Left lung (tissue), 10 donors: ENCODE measurements around the gene SASH1. TPM values are rescaled to one million over a fixed set of nuclear protein-coding genes. Genes with fewer than 3 reads are reported as not detected.
A peak's percentile ranks its signal among the peaks of the same experiment; 100 is the strongest.

Source experiments
- ATAC-seq: fragments of 200-7000 bp; cut with Tn5 transposase; one replicate; pipeline ENCODE4 v1.9.1; 2020; ENCODE audit warnings: moderate library complexity
- DNase-seq, 4 donors: peaks; one replicate each; pipeline ENCODE4 v3.0.0-alpha.2; 2013 to 2020
- H3K27ac ChIP-seq, 2 donors: fragments of 200-600 bp; sonication (generic) in 1 of 2; one replicate each; pipeline versions ENCODE4 v1.5.0 to v1.8.0; 2020 to 2021
- H3K27me3 ChIP-seq, 2 donors: fragments of 200-600 bp; sonication (generic) in 1 of 2; one replicate each; pipeline versions ENCODE4 v1.5.0 to v1.8.0; 2020 to 2021
- H3K36me3 ChIP-seq, 2 donors: fragments of 200-600 bp; sonication (generic) in 1 of 2; one replicate each; pipeline versions ENCODE4 v1.5.0 to v1.8.0; 2020 to 2021
- H3K4me1 ChIP-seq, 2 donors: fragments of 200-600 bp; one replicate each; pipeline ENCODE4 v1.8.0; 2021
- H3K4me3 ChIP-seq, 2 donors: fragments of 200-600 bp; sonication (generic) in 1 of 2; one replicate each; pipeline versions ENCODE4 v1.5.0 to v1.8.0; 2020 to 2021; ENCODE audit warnings: mild to moderate bottlenecking in 1 of 2
- H3K9me3 ChIP-seq, 2 donors: fragments of 200-600 bp; sonication (generic) in 1 of 2; one replicate each; pipeline versions ENCODE4 v1.5.0 to v1.8.0; 2020 to 2021
- intact Hi-C, 2 donors: fragments of 100-400 bp; cut with DNase I; formaldehyde crosslinking; loops; one replicate each; pipeline versions ENCODE4 v1.11.2 to v1.14.2; 2022
- polyA plus RNA-seq, 6 donors: library from polyadenylated mRNA; unstranded; fragments of 120-200 nt; gene quantifications; one replicate each; pipeline ENCODE4 v1.2.1, GENCODE V29; 2013; ENCODE audit not compliant: insufficient read length in 6 of 6
- total RNA-seq, 2 donors: library from RNA; stranded (reverse); fragmentation: NEBNext Ultra II Directional; extraction: Animal tissue kit (Norgen Biotek cat#: 25700); gene quantifications; one replicate each; pipeline ENCODE4 v1.2.1, GENCODE V29; 2021
- TF ChIP-seq, protein P1 (sequence below), 2 donors: fragments of 200-600 bp; sonication (generic) in 1 of 2; IDR thresholded peaks; one replicate each; pipeline versions ENCODE4 v1.5.0 to v1.8.0; 2021; ENCODE audit warnings: antibody characterized with exemption in 2 of 2
- donor health status: DM: no; HTN: yes; CAD: no.
- donor health status: DM: no; HTN: no; CAD: no.

Gene SASH1
- total and polyA plus RNA-seq, 8 donors = 31.4 to 53.5 (median 34.8) TPM

DNA sequence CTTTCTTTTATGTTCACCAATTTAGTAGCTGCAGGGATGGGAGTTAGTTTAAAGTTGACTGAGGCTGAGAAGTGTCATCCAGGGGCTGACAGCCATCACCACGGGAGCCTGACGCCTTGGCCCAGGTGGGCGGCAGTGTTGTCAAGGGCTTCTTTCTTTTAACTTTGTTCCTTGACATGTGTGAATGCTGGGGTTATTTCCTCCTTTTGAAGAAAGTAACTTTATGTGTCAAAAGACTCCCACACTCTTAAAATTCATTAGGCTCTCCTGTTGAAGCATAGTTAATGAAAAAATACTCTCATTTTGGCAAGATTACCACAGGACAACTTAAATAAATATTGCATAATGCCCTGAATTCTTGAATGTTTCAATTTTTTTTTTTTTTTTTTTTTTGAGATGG is 50.0 kb downstream of the SASH1 start:
- Histone ChIP-seq H3K4me1 (peaks cover 5 to 13% of the 10 kb centered on the region in 2 donors), H3K9me3 (no peaks in the 10 kb centered on the region), H3K27ac (peak overlapping the region; percentile 23 to 25), H3K4me3 (no peak overlapping the region), H3K36me3 (peaks cover 0 to 4% of the 10 kb centered on the region in 2 donors), H3K27me3 (no peaks in the 10 kb centered on the region)
- ATAC-seq = peak; percentile 3
- TF ChIP-seq, protein P1, sequence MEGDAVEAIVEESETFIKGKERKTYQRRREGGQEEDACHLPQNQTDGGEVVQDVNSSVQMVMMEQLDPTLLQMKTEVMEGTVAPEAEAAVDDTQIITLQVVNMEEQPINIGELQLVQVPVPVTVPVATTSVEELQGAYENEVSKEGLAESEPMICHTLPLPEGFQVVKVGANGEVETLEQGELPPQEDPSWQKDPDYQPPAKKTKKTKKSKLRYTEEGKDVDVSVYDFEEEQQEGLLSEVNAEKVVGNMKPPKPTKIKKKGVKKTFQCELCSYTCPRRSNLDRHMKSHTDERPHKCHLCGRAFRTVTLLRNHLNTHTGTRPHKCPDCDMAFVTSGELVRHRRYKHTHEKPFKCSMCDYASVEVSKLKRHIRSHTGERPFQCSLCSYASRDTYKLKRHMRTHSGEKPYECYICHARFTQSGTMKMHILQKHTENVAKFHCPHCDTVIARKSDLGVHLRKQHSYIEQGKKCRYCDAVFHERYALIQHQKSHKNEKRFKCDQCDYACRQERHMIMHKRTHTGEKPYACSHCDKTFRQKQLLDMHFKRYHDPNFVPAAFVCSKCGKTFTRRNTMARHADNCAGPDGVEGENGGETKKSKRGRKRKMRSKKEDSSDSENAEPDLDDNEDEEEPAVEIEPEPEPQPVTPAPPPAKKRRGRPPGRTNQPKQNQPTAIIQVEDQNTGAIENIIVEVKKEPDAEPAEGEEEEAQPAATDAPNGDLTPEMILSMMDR (IDR thresholded peaks at IDR 0.05) = no peak
- no peak for DNase-seq
- intact Hi-C loops = no loop called here

DNA sequence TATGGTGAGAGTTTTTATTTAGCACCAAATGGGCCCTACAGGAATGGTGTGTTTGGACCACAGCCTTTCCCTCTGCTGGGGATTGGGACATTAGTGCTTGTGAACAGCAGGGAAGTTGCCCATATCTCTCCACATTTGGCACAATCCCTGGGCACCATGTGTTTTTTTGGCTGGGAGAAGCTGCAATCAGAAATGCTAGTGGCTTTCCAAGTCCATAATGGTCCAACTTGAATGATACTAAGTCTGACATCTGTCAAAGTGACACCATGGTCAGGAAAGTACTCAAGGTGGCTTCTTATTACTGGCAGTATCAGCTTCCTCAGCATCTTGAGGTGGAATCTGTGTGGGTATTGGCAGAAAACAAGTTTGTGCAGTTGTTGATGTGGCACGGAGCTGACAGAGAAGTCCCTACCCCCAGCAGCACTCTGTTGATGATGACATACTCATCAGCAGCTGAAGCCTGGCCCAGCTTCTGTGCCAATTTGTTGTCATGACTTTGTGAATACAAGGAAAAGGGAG is 53.0 kb downstream of the SASH1 start:
- ATAC-seq = no peak
- no peak for DNase-seq
- Histone ChIP-seq H3K27ac (peak overlapping the region in 1 of 2 donors; percentile 1), H3K4me3 (no peak overlapping the region), H3K4me1 (peaks cover 5 to 26% of the 10 kb centered on the region in 2 donors), H3K36me3 (peaks cover 0 to 4% of the 10 kb centered on the region in 2 donors), H3K9me3 (no peaks in the 10 kb centered on the region), H3K27me3 (no peaks in the 10 kb centered on the region)
- intact Hi-C loops = no loop called here
- TF ChIP-seq, protein P1 (IDR thresholded peaks at IDR 0.05) = no peak

DNA sequence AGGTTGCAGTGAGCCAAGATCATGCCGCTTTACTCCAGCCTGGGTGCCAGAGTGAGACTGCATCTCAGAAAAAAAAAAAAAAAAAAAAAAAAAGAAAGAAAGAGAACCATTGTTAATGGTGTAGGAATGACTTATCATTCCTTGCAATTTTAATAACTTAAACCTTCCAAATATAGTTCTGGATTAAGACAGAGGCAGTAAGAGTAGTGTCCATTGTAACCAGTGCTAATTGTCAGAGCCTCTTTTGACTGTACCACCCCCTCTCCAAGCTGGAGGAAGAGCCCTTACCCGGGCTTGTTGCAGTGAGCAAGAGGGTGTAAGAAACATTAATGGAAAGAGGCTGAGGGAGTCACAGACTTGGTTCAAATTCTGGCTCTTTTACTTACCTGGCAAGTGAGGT is 53.8 kb downstream of the SASH1 start:
- Histone ChIP-seq H3K4me1 (peaks cover 5 to 26% of the 10 kb centered on the region in 2 donors), H3K27ac (no peak overlapping the region), H3K9me3 (no peaks in the 10 kb centered on the region), H3K27me3 (no peaks in the 10 kb centered on the region), H3K4me3 (no peak overlapping the region), H3K36me3 (peaks cover 0 to 4% of the 10 kb centered on the region in 2 donors)
- DNase-seq (no peak), ATAC-seq (peak; percentile 14)
- TF ChIP-seq, protein P1 (IDR thresholded peaks at IDR 0.05) = no peak
- intact Hi-C loops = no loop called here

DNA sequence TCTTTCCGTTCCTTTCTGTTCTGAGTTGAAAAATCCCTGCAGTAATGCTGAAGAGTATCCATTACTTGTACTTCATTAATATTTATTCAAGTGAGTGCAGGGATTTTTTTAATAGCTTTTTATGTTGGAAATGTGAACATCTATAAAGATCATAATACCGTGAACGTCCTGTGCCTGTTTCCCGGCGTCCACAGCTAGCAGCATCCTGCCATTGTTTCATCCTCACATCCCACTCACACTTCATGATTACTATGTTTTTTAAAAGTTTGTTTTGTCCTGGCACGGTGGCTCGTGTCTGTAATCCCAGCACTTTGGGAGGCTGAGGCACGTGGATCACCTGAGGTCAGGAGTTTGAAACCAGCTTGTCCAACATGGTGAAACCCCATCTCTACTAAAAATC is 54.3 kb downstream of the SASH1 start:
- peaks cover 5 to 26% of the 10 kb centered on the region in 2 donors for H3K4me1 ChIP-seq
- no peaks in the 10 kb centered on the region for H3K27me3 ChIP-seq
- H3K36me3 ChIP-seq = no peaks in the 10 kb centered on the region
- DNase-seq = no peak
- intact Hi-C loops = no loop called here
- H3K9me3 ChIP-seq = no peaks in the 10 kb centered on the region
- no peak for ATAC-seq
- TF ChIP-seq, protein P1 (IDR thresholded peaks at IDR 0.05) = no peak
- no peak overlapping the region for H3K4me3 ChIP-seq
- no peak overlapping the region for H3K27ac ChIP-seq

DNA sequence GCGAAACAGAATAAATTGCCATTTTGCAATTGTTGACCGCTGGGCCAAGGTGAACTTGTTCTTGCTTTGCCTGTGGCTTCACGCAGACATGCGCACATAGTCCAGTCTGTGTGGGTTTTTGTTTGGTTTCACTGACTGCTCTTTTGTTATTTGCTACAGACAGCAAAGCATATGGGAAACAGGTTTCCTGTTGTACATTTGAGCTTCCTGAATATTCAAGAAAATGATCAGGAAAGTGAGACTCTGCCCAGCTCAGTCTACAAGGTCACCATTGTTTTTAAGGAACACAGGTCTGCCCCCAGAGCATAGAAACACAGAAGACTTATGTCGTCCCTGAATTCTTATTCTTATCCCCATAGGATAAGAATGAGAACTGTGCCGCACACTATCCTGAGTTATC is 55.6 kb downstream of the SASH1 start:
- no peak for ATAC-seq
- Histone ChIP-seq H3K9me3 (no peaks in the 10 kb centered on the region), H3K4me3 (no peak overlapping the region), H3K27me3 (no peaks in the 10 kb centered on the region), H3K4me1 (peaks cover 0 to 20% of the 10 kb centered on the region in 2 donors), H3K27ac (peak overlapping the region; percentile 18 to 38), H3K36me3 (no peaks in the 10 kb centered on the region)
- no peak for DNase-seq
- intact Hi-C loops = no loop called here
- TF ChIP-seq, protein P1 (IDR thresholded peaks at IDR 0.05) = no peak
